ENCODE results near the gene ISCA2.

The ISCA2 gene

GRCh38 chr14:74518221-74518620, 24.7 kb downstream of the ISCA2 start:
- H3K79me2 ChIP-seq (ENCODE audit: insufficient read depth, low read length) = no peaks in the 10 kb centered on the region
- peaks cover 4% of the 10 kb centered on the region; the same call in 1 of the 2 replicates for H4K20me1 ChIP-seq (ENCODE audit: insufficient read depth, low read length)
- TF ChIP-seq EZH2 (IDR thresholded peaks at IDR 0.05; ENCODE audit: borderline replicate concordance, low read depth, low read length, severe bottlenecking) = no peak
- TF ChIP-seq, protein P1, sequence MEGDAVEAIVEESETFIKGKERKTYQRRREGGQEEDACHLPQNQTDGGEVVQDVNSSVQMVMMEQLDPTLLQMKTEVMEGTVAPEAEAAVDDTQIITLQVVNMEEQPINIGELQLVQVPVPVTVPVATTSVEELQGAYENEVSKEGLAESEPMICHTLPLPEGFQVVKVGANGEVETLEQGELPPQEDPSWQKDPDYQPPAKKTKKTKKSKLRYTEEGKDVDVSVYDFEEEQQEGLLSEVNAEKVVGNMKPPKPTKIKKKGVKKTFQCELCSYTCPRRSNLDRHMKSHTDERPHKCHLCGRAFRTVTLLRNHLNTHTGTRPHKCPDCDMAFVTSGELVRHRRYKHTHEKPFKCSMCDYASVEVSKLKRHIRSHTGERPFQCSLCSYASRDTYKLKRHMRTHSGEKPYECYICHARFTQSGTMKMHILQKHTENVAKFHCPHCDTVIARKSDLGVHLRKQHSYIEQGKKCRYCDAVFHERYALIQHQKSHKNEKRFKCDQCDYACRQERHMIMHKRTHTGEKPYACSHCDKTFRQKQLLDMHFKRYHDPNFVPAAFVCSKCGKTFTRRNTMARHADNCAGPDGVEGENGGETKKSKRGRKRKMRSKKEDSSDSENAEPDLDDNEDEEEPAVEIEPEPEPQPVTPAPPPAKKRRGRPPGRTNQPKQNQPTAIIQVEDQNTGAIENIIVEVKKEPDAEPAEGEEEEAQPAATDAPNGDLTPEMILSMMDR (IDR thresholded peaks at IDR 0.05; ENCODE audit: borderline replicate concordance, extremely low read depth, low read length, poor library complexity, severe bottlenecking) = no peak
- no peaks in the 10 kb centered on the region for H3K36me3 ChIP-seq (ENCODE audit: insufficient read depth, low read length)
- H3K27ac ChIP-seq (ENCODE audit: low read length) = no peak overlapping the region
- ATAC-seq (ENCODE audit: insufficient read depth, low read depth) (no peak), DNase-seq (no peak)
- peaks cover 15% of the 10 kb centered on the region for H3K4me1 ChIP-seq (ENCODE audit: insufficient read depth, low read length)
- H3K4me3 ChIP-seq (ENCODE audit: low read depth in 1 of 2, low read length in 2 of 2) = no peak overlapping the region
- H3K4me2 ChIP-seq (ENCODE audit: insufficient read depth, low read length) = no peak overlapping the region
- H3K9ac ChIP-seq (ENCODE audit: low read depth, low read length) = no peak overlapping the region
- H3K9me3 ChIP-seq (ENCODE audit: insufficient read depth, low read length, severe bottlenecking) = no peaks in the 10 kb centered on the region
- H3K27me3 ChIP-seq (ENCODE audit: insufficient read depth, low read length, poor library complexity) = peaks cover 3% of the 10 kb centered on the region
- no peak overlapping the region for H2AFZ ChIP-seq (ENCODE audit: low read depth, low read length)

GRCh38 chr14:74519316-74520074, 25.9 kb downstream of the ISCA2 start:
- no peaks in the 10 kb centered on the region for H3K9me3 ChIP-seq (ENCODE audit: insufficient read depth, low read length, severe bottlenecking)
- no peaks in the 10 kb centered on the region for H3K79me2 ChIP-seq (ENCODE audit: insufficient read depth, low read length)
- no peak for ATAC-seq (ENCODE audit: insufficient read depth, low read depth)
- no peak overlapping the region for H3K4me3 ChIP-seq (ENCODE audit: low read depth in 1 of 2, low read length in 2 of 2)
- DNase-seq = no peak
- H3K4me2 ChIP-seq (ENCODE audit: insufficient read depth, low read length) = no peak overlapping the region
- H4K20me1 ChIP-seq (ENCODE audit: insufficient read depth, low read length) = peaks cover 4% of the 10 kb centered on the region; the same call in 1 of the 2 replicates
- TF ChIP-seq EZH2 (IDR thresholded peaks at IDR 0.05; ENCODE audit: borderline replicate concordance, low read depth, low read length, severe bottlenecking) = no peak
- TF ChIP-seq, protein P1 (IDR thresholded peaks at IDR 0.05; ENCODE audit: borderline replicate concordance, extremely low read depth, low read length, poor library complexity, severe bottlenecking) = no peak
- no peak overlapping the region for H3K27ac ChIP-seq (ENCODE audit: low read length)
- peaks cover 3% of the 10 kb centered on the region for H3K27me3 ChIP-seq (ENCODE audit: insufficient read depth, low read length, poor library complexity)
- no peaks in the 10 kb centered on the region for H3K36me3 ChIP-seq (ENCODE audit: insufficient read depth, low read length)
- H3K4me1 ChIP-seq (ENCODE audit: insufficient read depth, low read length) = peaks cover 6% of the 10 kb centered on the region
- no peak overlapping the region for H3K9ac ChIP-seq (ENCODE audit: low read depth, low read length)
- no peak overlapping the region for H2AFZ ChIP-seq (ENCODE audit: low read depth, low read length)

GRCh38 chr14:74521756-74522155, 28.2 kb downstream of the ISCA2 start:
- Histone ChIP-seq H3K27ac (ENCODE audit: low read length) (no peak overlapping the region), H2AFZ (ENCODE audit: low read depth, low read length) (no peak overlapping the region), H3K9ac (ENCODE audit: low read depth, low read length) (no peak overlapping the region), H3K4me1 (ENCODE audit: insufficient read depth, low read length) (no peaks in the 10 kb centered on the region), H3K79me2 (ENCODE audit: insufficient read depth, low read length) (no peaks in the 10 kb centered on the region), H3K36me3 (ENCODE audit: insufficient read depth, low read length) (no peaks in the 10 kb centered on the region), H3K27me3 (ENCODE audit: insufficient read depth, low read length, poor library complexity) (peaks cover 6% of the 10 kb centered on the region), H3K9me3 (ENCODE audit: insufficient read depth, low read length, severe bottlenecking) (no peaks in the 10 kb centered on the region), H3K4me2 (ENCODE audit: insufficient read depth, low read length) (no peak overlapping the region), H3K4me3 (ENCODE audit: low read depth in 1 of 2, low read length in 2 of 2) (no peak overlapping the region), H4K20me1 (ENCODE audit: insufficient read depth, low read length) (peaks cover 4% of the 10 kb centered on the region; the same call in 1 of the 2 replicates)
- DNase-seq (no peak), ATAC-seq (ENCODE audit: insufficient read depth, low read depth) (no peak)
- TF ChIP-seq, protein P1 (IDR thresholded peaks at IDR 0.05; ENCODE audit: borderline replicate concordance, extremely low read depth, low read length, poor library complexity, severe bottlenecking) = no peak
- no peak for TF ChIP-seq EZH2 (IDR thresholded peaks at IDR 0.05; ENCODE audit: borderline replicate concordance, low read depth, low read length, severe bottlenecking)
